Cerebellar nuclear complex (tissue), 1 donor: ENCODE measurements around the gene TVP23C.
"Not testable (repeated sequence)": the region's sequence is repeated elsewhere in the genome, so short reads cannot be mapped to it uniquely, and the experiment has no call there.

Source experiments
- DNase-seq, 2 experiments: peaks; one replicate each; lab custom pipeline; 2025; lab: John Stamatoyannopoulos, UW

The TVP23C gene

GRCh38 chr17:15563375-15563857 lies at the start of gene TVP23C:
Gene TVP23C, minus strand, starts transcription at chr17:15563483. Its CDS starts 35 bp downstream, at chr17:15563448.
- DNase-seq, result peak in 1 of 2 experiments; percentile 61

- not testable (repeated sequence) for DNase-seq
Observed at GRCh38 chr17:15592960-15593359, 29.7 kb upstream of the TVP23C start.

GRCh38 chr17:15591986-15592385 lies 28.7 kb upstream of the TVP23C start:
- not testable (repeated sequence) for DNase-seq

- not testable (repeated sequence) for DNase-seq
Observed at GRCh38 chr17:15590844-15591243, 27.6 kb upstream of the TVP23C start.

- DNase-seq, result not testable (repeated sequence)
Observed at GRCh38 chr17:15589544-15590536, 26.6 kb upstream of the TVP23C start.

- DNase-seq, result not testable (repeated sequence)
Observed at GRCh38 chr17:15588017-15588416, 24.7 kb upstream of the TVP23C start.

- not testable (repeated sequence) for DNase-seq
Observed at GRCh38 chr17:15583313-15583712, 20.0 kb upstream of the TVP23C start.

- not testable (repeated sequence) for DNase-seq
Observed at GRCh38 chr17:15581462-15581861, 18.2 kb upstream of the TVP23C start.

- not testable (repeated sequence) for DNase-seq
Observed at GRCh38 chr17:15576848-15577247, 13.6 kb upstream of the TVP23C start.

GRCh38 chr17:15574660-15575059 lies 11.4 kb upstream of the TVP23C start:
- not testable (repeated sequence) for DNase-seq

- not testable (repeated sequence) for DNase-seq
Observed at GRCh38 chr17:15573870-15574269, 10.6 kb upstream of the TVP23C start.

GRCh38 chr17:15562613-15563374 lies 489 bp downstream of the TVP23C start:
- not testable (repeated sequence) for DNase-seq

- not testable (repeated sequence) for DNase-seq
Observed at GRCh38 chr17:15561439-15561838, 1.8 kb downstream of the TVP23C start.

- DNase-seq, result not testable (repeated sequence)
Observed at GRCh38 chr17:15558403-15559105, 4.7 kb downstream of the TVP23C start.

GRCh38 chr17:15557334-15557832 lies 5.9 kb downstream of the TVP23C start:
- not testable (repeated sequence) for DNase-seq

- not testable (repeated sequence) for DNase-seq
Observed at GRCh38 chr17:15552932-15553331, 10.4 kb downstream of the TVP23C start.

- DNase-seq, result not testable (repeated sequence)
Observed at GRCh38 chr17:15549552-15549951, 13.7 kb downstream of the TVP23C start.

GRCh38 chr17:15546604-15547003 lies 16.7 kb downstream of the TVP23C start:
- DNase-seq, result not testable (repeated sequence)

- DNase-seq, result not testable (repeated sequence)
Observed at GRCh38 chr17:15540371-15541219, 22.7 kb downstream of the TVP23C start.

- DNase-seq, result not testable (repeated sequence)
Observed at GRCh38 chr17:15533122-15533521, 30.2 kb downstream of the TVP23C start.
